Glomerular visceral epithelial cell (primary cell): ENCODE measurements around the gene SPINT3.
"Not testable (repeated sequence)": the region's sequence is repeated elsewhere in the genome, so short reads cannot be mapped to it uniquely, and the experiment has no call there.

Experiments
- DNase-seq: peaks from one replicate; pipeline ENCODE4 v3.0.0-alpha.2; 2016; ENCODE audit errors: extremely low spot score

Gene SPINT3

GRCh38 chr20:45502561-45502960, 12.9 kb downstream of the SPINT3 start:
- DNase-seq = no peak

GRCh38 chr20:45501600-45501999, 13.8 kb downstream of the SPINT3 start:
- DNase-seq = no peak

- no peak for DNase-seq
Measured at GRCh38 chr20:45500022-45500421, 15.4 kb downstream of the SPINT3 start.

GRCh38 chr20:45497971-45498494, 17.4 kb downstream of the SPINT3 start:
- DNase-seq = no peak

DNA sequence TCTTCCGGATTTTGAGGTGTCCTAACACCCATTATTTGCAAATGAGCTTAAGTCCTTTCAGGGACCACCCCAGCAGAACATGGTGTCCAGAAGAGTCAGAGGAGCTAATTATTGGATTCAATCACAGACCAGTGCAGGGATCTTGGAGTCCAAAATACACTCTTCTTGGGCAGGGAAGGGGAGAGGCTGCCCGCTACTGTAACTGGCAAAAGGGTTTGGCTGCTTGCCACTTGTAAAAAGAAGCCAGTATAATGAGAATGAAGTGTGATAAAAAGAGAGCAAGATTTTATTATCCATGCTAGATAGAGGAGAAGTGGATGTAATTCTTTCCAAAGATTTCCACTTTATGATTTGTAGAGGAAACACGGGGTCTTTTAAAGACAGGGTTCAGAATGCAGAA, 19.3 kb downstream of the SPINT3 start:
- no peak for DNase-seq

DNA sequence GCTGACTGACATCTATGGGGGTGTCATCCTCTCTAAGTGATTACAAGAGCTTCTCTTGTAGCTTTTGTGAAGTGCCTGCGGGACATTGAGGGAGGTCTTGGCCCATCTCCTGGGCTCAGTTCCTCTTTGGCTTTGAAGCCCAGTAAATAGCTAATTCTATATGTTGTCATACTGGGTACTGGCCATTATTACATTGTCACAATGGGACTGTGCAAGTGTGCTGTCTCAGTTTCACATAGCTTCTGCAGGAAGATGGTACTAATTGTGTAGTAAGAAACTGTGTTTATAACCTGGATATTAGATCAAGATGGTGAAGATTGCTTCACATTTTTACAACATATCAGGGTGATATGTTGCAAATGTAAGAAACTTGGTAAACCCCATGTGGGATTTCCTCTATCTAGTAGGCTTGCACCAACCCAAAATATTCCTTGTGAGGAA, 19.9 kb downstream of the SPINT3 start:
- no peak for DNase-seq

DNA sequence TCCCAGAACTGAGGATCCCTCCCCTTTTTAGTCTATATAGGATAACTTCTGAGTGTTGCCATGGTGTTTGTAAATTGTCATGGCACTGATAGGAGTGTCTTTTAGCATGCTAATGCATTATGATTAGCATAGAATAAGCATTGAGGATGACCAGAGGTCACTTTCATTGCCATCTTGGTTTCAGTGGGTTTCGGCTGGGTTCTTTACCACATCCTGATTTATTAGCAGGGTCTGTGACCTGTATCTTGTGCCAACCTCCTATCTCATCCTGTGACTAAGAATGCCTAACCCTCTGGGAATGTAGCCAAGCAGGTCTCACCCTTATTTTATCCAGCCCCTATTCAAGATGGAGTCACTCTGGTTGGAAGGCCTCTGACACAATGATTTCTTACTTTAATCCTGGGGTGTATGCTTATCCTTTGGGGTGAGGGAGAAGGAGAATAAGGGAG, 26.3 kb downstream of the SPINT3 start:
- peak; percentile 62 for DNase-seq

- DNase-seq = no peak
Measured at GRCh38 chr20:45487231-45487635, 28.2 kb downstream of the SPINT3 start.

DNA sequence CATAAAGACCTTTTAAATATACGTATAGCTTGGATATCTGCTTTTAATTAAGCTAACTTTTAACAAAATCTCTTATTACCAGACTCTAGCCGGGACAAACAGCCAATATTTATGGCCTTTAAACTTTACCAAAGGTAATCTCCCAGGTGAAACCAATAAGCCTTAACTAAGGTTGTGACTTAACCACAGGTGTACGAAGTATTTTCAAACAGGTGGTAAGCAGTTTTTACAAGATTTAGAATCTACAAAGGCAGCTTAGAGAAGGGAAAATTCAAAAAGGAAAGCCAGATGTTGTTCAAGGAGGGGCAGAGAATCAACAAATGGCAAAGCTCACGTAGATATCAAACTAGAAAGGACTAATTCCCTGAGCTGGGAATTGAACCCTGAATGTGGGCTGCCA, 30.0 kb downstream of the SPINT3 start:
- DNase-seq = no peak

DNA sequence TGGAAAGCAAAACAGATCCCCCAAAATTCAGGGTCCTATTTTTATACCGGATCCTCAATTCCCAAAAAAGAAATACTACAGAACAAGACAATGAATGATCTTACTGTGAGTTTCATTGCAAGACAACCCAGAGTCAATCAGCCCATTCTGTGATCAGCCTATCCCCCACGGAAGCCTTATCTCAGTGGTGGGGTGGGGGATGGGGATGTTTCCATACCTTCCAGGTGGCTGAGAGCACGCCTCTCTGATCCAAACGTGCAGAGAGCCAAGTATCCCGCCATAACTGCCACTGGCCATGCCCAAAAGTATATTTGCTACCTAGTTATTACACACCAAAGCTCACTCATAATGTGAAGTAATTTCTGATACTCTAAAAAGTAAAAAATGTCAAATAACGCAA, 30.7 kb downstream of the SPINT3 start:
- DNase-seq = no peak

DNA sequence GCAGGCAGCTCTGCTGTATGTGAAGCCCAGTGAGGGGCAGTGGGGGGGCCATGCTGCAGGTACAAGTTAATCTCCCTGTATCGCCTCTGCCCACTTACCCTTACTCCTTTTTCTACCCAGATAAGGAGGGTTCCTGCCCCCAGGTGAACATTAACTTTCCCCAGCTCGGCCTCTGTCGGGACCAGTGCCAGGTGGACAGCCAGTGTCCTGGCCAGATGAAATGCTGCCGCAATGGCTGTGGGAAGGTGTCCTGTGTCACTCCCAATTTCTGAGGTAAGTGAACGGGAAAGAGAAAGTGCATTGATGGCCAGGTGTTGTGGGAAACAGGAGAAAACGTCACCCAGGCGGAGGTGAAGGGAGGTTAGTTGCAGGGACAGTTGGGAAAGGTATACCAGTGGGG, 35.6 kb downstream of the SPINT3 start:
- DNase-seq = no peak

DNA sequence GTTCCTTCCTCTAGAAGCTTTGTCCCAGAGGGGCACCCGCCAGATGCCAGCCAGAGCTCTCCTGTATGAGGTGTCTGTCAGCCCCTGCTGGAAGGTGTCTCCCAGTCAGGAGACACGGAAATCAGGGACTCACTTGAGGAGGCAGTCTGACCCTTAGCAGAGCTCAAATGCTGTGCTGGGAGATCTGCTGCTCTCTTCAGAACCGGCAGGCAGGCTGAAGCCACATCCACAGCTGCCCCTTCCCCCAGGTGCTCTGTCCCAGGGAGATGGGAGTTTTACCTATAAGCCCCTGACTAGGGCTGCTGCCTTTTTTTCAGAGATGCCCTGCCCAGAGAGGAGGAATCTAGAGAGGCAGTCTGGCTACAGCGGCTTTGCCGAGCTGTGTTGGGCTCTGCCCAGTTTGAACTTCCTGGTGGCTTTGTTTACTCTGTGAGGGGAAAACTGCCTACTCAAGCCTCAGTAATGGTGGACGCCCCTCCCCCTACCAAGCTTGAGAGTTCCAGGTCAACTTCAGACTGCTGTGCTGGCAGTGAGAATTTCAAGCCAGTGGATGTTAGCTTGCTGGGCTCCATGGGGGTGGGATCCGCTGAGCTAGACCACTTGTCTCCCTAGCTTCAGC, 37.8 kb downstream of the SPINT3 start:
- DNase-seq = not testable (repeated sequence)

DNA sequence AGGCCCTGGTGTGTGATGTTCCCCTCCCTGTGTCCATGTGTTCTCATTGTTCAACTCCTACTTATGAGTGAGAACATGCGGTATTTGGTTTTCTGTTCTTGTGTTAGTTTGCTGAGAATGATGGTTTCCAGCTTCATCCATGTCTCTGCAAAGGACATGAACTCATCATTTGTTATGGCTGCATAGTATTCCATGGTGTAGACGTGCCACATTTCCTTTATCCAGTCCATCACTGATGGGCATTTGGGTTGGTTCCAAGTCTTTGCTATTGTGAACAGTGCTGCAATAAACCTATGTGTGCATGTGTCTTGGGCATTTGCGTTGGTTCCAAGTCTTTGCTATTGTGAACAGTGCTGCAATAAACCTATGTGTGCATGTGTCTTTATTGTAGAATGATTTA, 43.1 kb downstream of the SPINT3 start:
- DNase-seq = not testable (repeated sequence)

DNA sequence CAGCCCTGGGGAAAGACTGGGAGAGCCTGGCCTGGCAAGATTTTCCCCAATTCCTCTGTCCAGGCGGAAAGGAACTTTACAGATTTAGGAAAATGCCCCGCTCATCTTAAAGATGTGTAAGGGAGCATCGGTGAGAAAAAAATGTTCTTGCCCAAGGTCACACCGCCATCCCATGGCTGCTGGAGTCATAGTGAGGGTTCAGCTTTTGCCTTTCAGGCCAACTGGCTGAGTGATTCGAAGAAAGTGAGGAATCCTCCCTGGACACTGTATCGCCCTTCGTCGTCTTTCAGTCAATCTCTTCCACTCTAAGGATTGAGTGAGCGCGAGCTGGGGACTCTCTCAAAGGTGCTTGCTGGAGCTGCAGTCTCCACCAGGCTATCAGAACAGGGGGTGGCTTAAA, 44.5 kb downstream of the SPINT3 start:
- DNase-seq = peak; percentile 29

DNA sequence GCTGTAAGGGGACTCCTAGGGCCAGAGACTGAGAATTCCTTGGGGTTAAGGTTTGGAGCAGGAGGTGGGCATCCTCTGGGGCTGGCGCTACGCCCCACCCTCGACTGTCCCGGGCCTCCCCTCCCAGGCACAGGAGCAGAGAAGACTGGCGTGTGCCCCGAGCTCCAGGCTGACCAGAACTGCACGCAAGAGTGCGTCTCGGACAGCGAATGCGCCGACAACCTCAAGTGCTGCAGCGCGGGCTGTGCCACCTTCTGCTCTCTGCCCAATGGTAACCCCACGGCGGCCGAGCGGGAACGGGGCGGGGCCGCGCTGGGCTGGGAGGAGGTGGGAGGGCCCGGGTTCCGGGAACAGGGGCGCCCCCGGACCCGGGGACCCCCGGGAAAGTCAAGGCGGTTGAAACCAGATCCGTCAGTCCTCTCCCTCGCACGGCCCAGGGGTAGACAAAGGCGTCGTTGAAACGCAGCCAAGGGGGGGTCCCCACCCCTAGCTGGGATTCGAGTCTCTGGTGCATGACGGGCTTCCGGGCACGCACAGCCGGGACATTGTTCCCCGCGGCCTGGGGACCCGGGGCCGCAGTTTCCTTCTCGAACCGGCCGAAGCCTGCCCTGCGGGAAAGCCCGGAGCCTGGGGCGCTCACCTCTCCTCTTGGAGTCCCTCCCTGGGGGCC, 45.0 kb downstream of the SPINT3 start:
- peak; percentile 72 for DNase-seq

- no peak for DNase-seq
Measured at GRCh38 chr20:45469336-45470261, 45.8 kb downstream of the SPINT3 start, which contains the start of gene WFDC2. Gene WFDC2, plus strand, starts transcription at chr20:45469753. Its CDS starts 29 bp downstream, at chr20:45469782.

- DNase-seq = no peak
Measured at GRCh38 chr20:45467861-45468260, 47.6 kb downstream of the SPINT3 start.

- DNase-seq = no peak
Measured at GRCh38 chr20:45467172-45467571, 48.2 kb downstream of the SPINT3 start.

DNA sequence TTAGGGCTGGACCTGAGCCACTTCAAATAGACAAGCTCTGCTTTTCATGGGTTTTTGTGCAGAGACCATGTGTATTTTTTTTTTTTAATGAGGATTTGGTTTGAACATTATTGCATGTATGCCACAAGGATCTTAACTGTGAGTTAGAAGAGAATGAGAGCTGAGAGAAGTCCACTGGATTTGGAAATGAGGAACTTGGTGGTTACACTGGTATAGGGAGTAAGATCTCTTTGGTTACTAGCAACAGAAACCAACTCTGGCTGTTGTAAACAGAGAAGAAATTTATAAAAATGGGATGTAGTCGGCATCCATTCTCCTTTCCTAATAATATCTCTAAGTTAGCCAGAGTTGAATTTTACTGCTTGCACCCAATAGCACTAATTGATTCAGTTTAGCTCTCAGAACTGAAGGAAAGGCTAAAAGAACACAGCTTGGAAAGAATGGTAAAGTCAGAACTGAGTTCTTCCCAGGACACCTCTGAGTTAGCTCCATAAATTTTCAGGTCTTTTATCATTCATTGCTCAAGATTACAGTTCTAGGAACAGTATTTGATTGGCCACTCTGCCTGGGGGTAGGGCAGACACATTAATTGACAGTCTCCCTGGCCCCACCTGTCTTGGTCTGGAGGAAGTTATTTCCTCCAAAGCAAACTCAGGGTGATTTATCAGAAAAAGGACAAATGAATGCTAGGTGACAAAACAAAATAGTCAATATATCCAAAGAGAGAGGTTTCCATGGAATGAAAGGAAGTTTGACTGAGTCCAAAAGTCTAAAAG, 49.7 kb downstream of the SPINT3 start:
- no peak for DNase-seq

GRCh38 chr20:45463709-45464108, 51.7 kb downstream of the SPINT3 start:
- DNase-seq = no peak
